ENCODE results near the gene BTG4. TPM values are rescaled to one million over a fixed set of nuclear protein-coding genes. Genes with fewer than 3 reads are reported as not detected.

BTG4 gene
- total RNA-seq, 1 experiment from 2014 or later = not detected

GRCh38 chr11:111514216-111515031 is 2.2 kb upstream of the BTG4 start, which contains the start of gene HOATZ:
Gene HOATZ, plus strand, starts transcription at chr11:111514778. Its CDS starts 7 bp downstream, at chr11:111514785.
- DNase-seq (ENCODE audit: low read depth) = peak; percentile 19
- in situ Hi-C loops (cut with HindIII; ENCODE audit: low pct_unique_long_range_greater_than_20kb, low sequenced_read_pairs) = no loop called here

- in situ Hi-C loops (cut with HindIII; ENCODE audit: low pct_unique_long_range_greater_than_20kb, low sequenced_read_pairs) = no loop called here
- no peak for DNase-seq (ENCODE audit: low read depth)
Observed at GRCh38 chr11:111513240-111513605, 1.0 kb upstream of the BTG4 start.

GRCh38 chr11:111510311-111510710 is 1.9 kb downstream of the BTG4 start:
- in situ Hi-C loops (cut with HindIII; ENCODE audit: low pct_unique_long_range_greater_than_20kb, low sequenced_read_pairs) = no loop called here
- no peak for DNase-seq (ENCODE audit: low read depth)

GRCh38 chr11:111502611-111503010 is 9.6 kb downstream of the BTG4 start:
- in situ Hi-C loops (cut with HindIII; ENCODE audit: low pct_unique_long_range_greater_than_20kb, low sequenced_read_pairs) = no loop called here
- DNase-seq (ENCODE audit: low read depth) = no peak

- in situ Hi-C loops (cut with HindIII; ENCODE audit: low pct_unique_long_range_greater_than_20kb, low sequenced_read_pairs) = no loop called here
- no peak for DNase-seq (ENCODE audit: low read depth)
Observed at GRCh38 chr11:111500481-111500880, 11.7 kb downstream of the BTG4 start.

- in situ Hi-C loops (cut with HindIII; ENCODE audit: low pct_unique_long_range_greater_than_20kb, low sequenced_read_pairs) = no loop called here
- no peak for DNase-seq (ENCODE audit: low read depth)
Observed at GRCh38 chr11:111499483-111499882, 12.7 kb downstream of the BTG4 start.

- in situ Hi-C loops (cut with HindIII; ENCODE audit: low pct_unique_long_range_greater_than_20kb, low sequenced_read_pairs) = no loop called here
- DNase-seq (ENCODE audit: low read depth) = no peak
Observed at GRCh38 chr11:111494040-111494439, 18.1 kb downstream of the BTG4 start.

GRCh38 chr11:111490496-111490895 is 21.7 kb downstream of the BTG4 start:
- no peak for DNase-seq (ENCODE audit: low read depth)
- in situ Hi-C loops (cut with HindIII; ENCODE audit: low pct_unique_long_range_greater_than_20kb, low sequenced_read_pairs) = no loop called here

GRCh38 chr11:111483431-111483830 is 28.8 kb downstream of the BTG4 start:
- in situ Hi-C loops (cut with HindIII; ENCODE audit: low pct_unique_long_range_greater_than_20kb, low sequenced_read_pairs) = no loop called here
- DNase-seq (ENCODE audit: low read depth) = no peak

- no peak for DNase-seq (ENCODE audit: low read depth)
- in situ Hi-C loops (cut with HindIII; ENCODE audit: low pct_unique_long_range_greater_than_20kb, low sequenced_read_pairs) = no loop called here
Observed at GRCh38 chr11:111479666-111480065, 32.5 kb downstream of the BTG4 start.

- no peak for DNase-seq (ENCODE audit: low read depth)
- in situ Hi-C loops (cut with HindIII; ENCODE audit: low pct_unique_long_range_greater_than_20kb, low sequenced_read_pairs) = no loop called here
Observed at GRCh38 chr11:111477898-111478297, 34.3 kb downstream of the BTG4 start.

GRCh38 chr11:111476956-111477355 is 35.2 kb downstream of the BTG4 start:
- in situ Hi-C loops (cut with HindIII; ENCODE audit: low pct_unique_long_range_greater_than_20kb, low sequenced_read_pairs) = no loop called here
- no peak for DNase-seq (ENCODE audit: low read depth)

GRCh38 chr11:111476366-111476765 is 35.8 kb downstream of the BTG4 start:
- DNase-seq (ENCODE audit: low read depth) = no peak
- in situ Hi-C loops (cut with HindIII; ENCODE audit: low pct_unique_long_range_greater_than_20kb, low sequenced_read_pairs) = no loop called here

GRCh38 chr11:111474432-111474831 is 37.8 kb downstream of the BTG4 start:
- in situ Hi-C loops (cut with HindIII; ENCODE audit: low pct_unique_long_range_greater_than_20kb, low sequenced_read_pairs) = no loop called here
- DNase-seq (ENCODE audit: low read depth) = no peak

- no peak for DNase-seq (ENCODE audit: low read depth)
Observed at GRCh38 chr11:111472228-111472627, 40.0 kb downstream of the BTG4 start.

GRCh38 chr11:111469200-111469599 is 43.0 kb downstream of the BTG4 start:
- no peak for DNase-seq (ENCODE audit: low read depth)
- in situ Hi-C loops (cut with HindIII; ENCODE audit: low pct_unique_long_range_greater_than_20kb, low sequenced_read_pairs) = no loop called here

More at GRCh38 chr11:111472228-111472627, 40.0 kb downstream of the BTG4 start:
- in situ Hi-C loops (cut with HindIII; ENCODE audit: low pct_unique_long_range_greater_than_20kb, low sequenced_read_pairs) = no loop called here

- in situ Hi-C loops (cut with HindIII; ENCODE audit: low pct_unique_long_range_greater_than_20kb, low sequenced_read_pairs) = no loop called here
Observed at GRCh38 chr11:111466615-111467014, 45.6 kb downstream of the BTG4 start.

GRCh38 chr11:111465400-111465799 is 46.8 kb downstream of the BTG4 start:
- in situ Hi-C loops (cut with HindIII; ENCODE audit: low pct_unique_long_range_greater_than_20kb, low sequenced_read_pairs) = no loop called here
- DNase-seq (ENCODE audit: low read depth) = no peak

More at GRCh38 chr11:111466615-111467014, 45.6 kb downstream of the BTG4 start:
- no peak for DNase-seq (ENCODE audit: low read depth)

GRCh38 chr11:111463276-111463675 is 48.9 kb downstream of the BTG4 start:
- in situ Hi-C loops (cut with HindIII; ENCODE audit: low pct_unique_long_range_greater_than_20kb, low sequenced_read_pairs) = no loop called here
- DNase-seq (ENCODE audit: low read depth) = no peak

- DNase-seq (ENCODE audit: low read depth) = no peak
- in situ Hi-C loops (cut with HindIII; ENCODE audit: low pct_unique_long_range_greater_than_20kb, low sequenced_read_pairs) = no loop called here
Observed at GRCh38 chr11:111462329-111462728, 49.9 kb downstream of the BTG4 start.

All from Caki2 (cell line).